Keratinocyte (primary cell): ENCODE data around the gene PPP6C. TPM values are rescaled to one million over a fixed set of nuclear protein-coding genes. Genes with fewer than 3 reads are reported as not detected.
A peak's percentile ranks its signal among the peaks of the same experiment; 100 is the strongest.
"Not testable (repeated sequence)": the region's sequence is repeated elsewhere in the genome, so short reads cannot be mapped to it uniquely, and the experiment has no call there.

ENCODE experiments used
- DNase-seq: peaks from one replicate; pipeline ENCODE4 v3.0.0-alpha.2; 2011; ENCODE audit warnings: low read depth, missing footprints, low spot score
- FAIRE-seq: peaks from 2 replicates; lab custom pipeline; 2011; peaks lifted over from hg19 to GRCh38; lab: Jason Lieb, UNC
- H2AFZ ChIP-seq: 2 replicates; pipeline ENCODE4 v1.6.0; 2012; ENCODE audit warnings: low read length, control low read depth, inconsistent platforms; ENCODE audit not compliant: control insufficient read depth
- H3K27ac ChIP-seq: 2 replicates; pipeline ENCODE4 v1.5.1; 2011; ENCODE audit warnings: low read length; ENCODE audit not compliant: control insufficient read depth, insufficient read depth
- H3K27me3 ChIP-seq: 3 replicates; pipeline ENCODE4 v1.6.0; 2011; ENCODE audit warnings: low read length; ENCODE audit not compliant: control insufficient read depth, insufficient read depth; ENCODE audit errors: extremely low read depth
- H3K36me3 ChIP-seq, 2 experiments: 2 replicates in 1 of 2; 3 replicates in 1 of 2; pipeline ENCODE4 v1.5.1; 2011; ENCODE audit warnings: low read length in 2 of 2, mild to moderate bottlenecking in 1 of 2; ENCODE audit not compliant: control insufficient read depth in 2 of 2, insufficient read depth in 2 of 2; ENCODE audit errors: extremely low read depth in 1 of 2
- H3K4me1 ChIP-seq: 3 replicates; pipeline ENCODE4 v1.5.1; 2011; ENCODE audit warnings: low read length; ENCODE audit not compliant: control insufficient read depth, insufficient read depth; ENCODE audit errors: extremely low read depth
- H3K4me2 ChIP-seq: 3 replicates; pipeline ENCODE4 v1.6.0; 2011; ENCODE audit warnings: low read depth, low read length; ENCODE audit not compliant: control insufficient read depth, insufficient read depth; ENCODE audit errors: extremely low read depth
- H3K4me3 ChIP-seq, 3 experiments: fragments of 200-600 bp in 1 of 3; sonication (generic) in 1 of 3; 2 replicates in 2 of 3; 3 replicates in 1 of 3; pipeline ENCODE4 v1.5.1; 2011 to 2016; ENCODE audit warnings: low read length in 3 of 3, mild to moderate bottlenecking in 3 of 3, control low read depth in 2 of 3, inconsistent platforms in 1 of 3, low read depth in 1 of 3, mixed read lengths in 1 of 3, mixed run types in 1 of 3, moderate library complexity in 1 of 3; ENCODE audit not compliant: control insufficient read depth in 2 of 3, insufficient read depth in 2 of 3; ENCODE audit errors: extremely low read depth in 1 of 3
- H3K79me2 ChIP-seq: 2 replicates; pipeline ENCODE4 v1.6.0; 2012; ENCODE audit warnings: low read length; ENCODE audit not compliant: control insufficient read depth, insufficient read depth
- H3K9ac ChIP-seq: 3 replicates; pipeline ENCODE4 v1.6.0; 2011; ENCODE audit warnings: low read length; ENCODE audit not compliant: control insufficient read depth, insufficient read depth; ENCODE audit errors: extremely low read depth
- H3K9me1 ChIP-seq: 3 replicates; pipeline ENCODE4 v1.6.0; 2011; ENCODE audit warnings: low read length; ENCODE audit not compliant: control insufficient read depth, insufficient read depth; ENCODE audit errors: extremely low read depth
- H3K9me3 ChIP-seq: 2 replicates; pipeline ENCODE4 v1.5.1; 2012; ENCODE audit warnings: low read depth, low read length; ENCODE audit not compliant: control insufficient read depth
- H4K20me1 ChIP-seq: 3 replicates; pipeline ENCODE4 v1.6.0; 2011; ENCODE audit warnings: low read length; ENCODE audit not compliant: control insufficient read depth, insufficient read depth; ENCODE audit errors: extremely low read depth
- CTCF ChIP-seq, 3 experiments: IDR thresholded peaks in 1 of 3; conservative IDR thresholded peaks in 1 of 3; optimal IDR thresholded peaks in 1 of 3; 2 replicates in 2 of 3; 3 replicates in 1 of 3; pipeline versions ENCODE3 to v1.5.1; 2011; ENCODE audit warnings: low read length in 3 of 3, mild to moderate bottlenecking in 3 of 3, moderate library complexity in 2 of 3, control low read depth in 1 of 3, inconsistent platforms in 1 of 3; ENCODE audit not compliant: insufficient read depth in 2 of 3; ENCODE audit errors: extremely low read depth in 1 of 3
- EZH2 ChIP-seq: IDR thresholded peaks from one replicate; pipeline ENCODE4 v1.6.1; 2012; ENCODE audit warnings: inconsistent platforms, mild to moderate bottlenecking, low read length, moderate library complexity
- dilution Hi-C: fragments of 300-500 bp; cut with MboI; formaldehyde crosslinking; loops from one replicate; pipeline ENCODE4 v1.7.0; 2020; ENCODE audit warnings: low sequenced_read_pairs; ENCODE audit not compliant: extremely low pct_ligation_motif_present
- polyA plus RNA-seq, 5 experiments: library from polyadenylated mRNA; depleted of rRNA in 3 of 5; stranded (reverse) in 3 of 5; stranded (forward) in 1 of 5; unstranded in 1 of 5; fragments of >200 nt; gene quantifications; 1 replicate in 1 of 5; 2 replicates in 3 of 5; 3 replicates in 1 of 5; pipeline versions ENCODE4 v1.2.1 to v1.2.3, GENCODE V29; 2011 to 2012; ENCODE audit warnings: missing spikeins in 2 of 5, low read depth in 1 of 5, low replicate concordance in 1 of 5

The PPP6C gene
- polyA plus RNA-seq, 1 donor (not counting 4 experiments of a cell fraction or from before 2014, with no cell fraction given): 35.9 TPM

DNA sequence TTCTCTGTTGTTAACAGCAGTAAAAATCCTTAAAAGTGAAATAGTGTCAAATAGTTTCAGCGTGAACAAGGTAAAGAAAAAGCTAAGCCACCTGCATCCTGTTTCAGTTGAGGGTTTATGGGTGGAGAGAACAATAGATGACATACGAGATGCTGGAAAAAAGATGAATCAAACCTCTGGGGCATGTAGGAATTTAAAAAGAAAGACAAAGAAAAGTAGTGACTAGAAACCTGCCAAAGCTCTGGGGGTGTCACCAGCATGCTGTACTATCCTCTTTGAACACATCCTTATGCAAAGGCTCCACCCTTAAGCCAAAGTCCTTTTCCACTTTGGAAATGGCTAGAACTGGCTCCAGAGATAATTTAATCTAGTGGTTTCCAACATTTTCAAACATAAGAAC is 68.5 kb downstream of the PPP6C start:
- Histone ChIP-seq H3K4me3 (no peak overlapping the region), H3K9ac (no peak overlapping the region), H3K27ac (no peak overlapping the region), H3K9me1 (no peaks in the 10 kb centered on the region), H3K36me3 (peaks cover 0 to 2% of the 10 kb centered on the region in 2 experiments), H2AFZ (no peak overlapping the region), H3K4me1 (peaks cover 9% of the 10 kb centered on the region), H3K79me2 (no peaks in the 10 kb centered on the region), H3K9me3 (no peaks in the 10 kb centered on the region), H3K27me3 (no peaks in the 10 kb centered on the region), H3K4me2 (peak overlapping the region; percentile 14), H4K20me1 (no peaks in the 10 kb centered on the region)
- DNase-seq (no peak), FAIRE-seq (no peak)
- TF ChIP-seq EZH2 (no peak), CTCF (optimal IDR thresholded peaks at IDR 0.05 in 1 of 3, IDR thresholded peaks at IDR 0.05 in 1 of 3, conservative IDR thresholded peaks at IDR 0.05 in 1 of 3; ENCODE audit: extremely low read depth in 1 of 3, insufficient read depth in 2 of 3, low read length in 3 of 3) (no peak)
- dilution Hi-C loops: no loop called here

DNA sequence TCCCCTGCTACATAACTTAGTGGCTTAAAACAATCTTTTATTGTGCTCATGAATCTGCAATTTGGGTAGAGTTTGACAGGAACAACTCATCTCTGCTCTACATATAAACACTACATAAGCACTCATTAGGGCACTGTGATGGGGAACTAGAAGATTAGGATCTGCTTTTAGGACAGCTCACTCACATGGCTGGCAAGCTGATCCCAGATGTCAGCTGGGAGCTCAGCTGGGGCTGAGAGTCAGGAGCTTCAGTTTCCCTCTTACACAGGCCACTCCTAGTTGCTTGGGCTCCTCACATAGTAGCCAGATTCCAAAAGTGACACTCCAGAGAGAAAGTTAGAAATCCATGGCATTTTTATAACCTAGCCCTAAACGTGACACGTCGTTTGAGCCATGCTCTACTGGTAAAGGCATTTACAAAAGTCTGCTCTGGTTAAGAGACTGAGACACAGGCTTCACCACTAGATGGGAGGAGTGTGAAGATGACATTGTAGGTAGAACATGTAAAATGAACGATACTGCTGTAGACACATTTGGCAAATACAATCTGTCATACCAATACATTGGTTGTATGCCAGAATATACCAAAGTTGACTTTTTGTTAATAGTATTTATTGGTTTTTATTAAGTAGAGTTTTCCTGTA is 69.8 kb downstream of the PPP6C start:
- DNase-seq (no peak), FAIRE-seq (no peak)
- Histone ChIP-seq H3K4me2 (no peak overlapping the region), H3K27me3 (no peaks in the 10 kb centered on the region), H3K79me2 (no peaks in the 10 kb centered on the region), H3K9ac (no peak overlapping the region), H3K27ac (no peak overlapping the region), H4K20me1 (no peaks in the 10 kb centered on the region), H2AFZ (no peak overlapping the region), H3K4me3 (no peak overlapping the region), H3K36me3 (peaks cover 0 to 2% of the 10 kb centered on the region in 2 experiments), H3K9me1 (no peaks in the 10 kb centered on the region), H3K4me1 (peaks cover 4% of the 10 kb centered on the region), H3K9me3 (no peaks in the 10 kb centered on the region)
- dilution Hi-C loops: no loop called here
- TF ChIP-seq CTCF (optimal IDR thresholded peaks at IDR 0.05 in 1 of 3, IDR thresholded peaks at IDR 0.05 in 1 of 3, conservative IDR thresholded peaks at IDR 0.05 in 1 of 3; ENCODE audit: extremely low read depth in 1 of 3, insufficient read depth in 2 of 3, low read length in 3 of 3) (no peak), EZH2 (no peak)

DNA sequence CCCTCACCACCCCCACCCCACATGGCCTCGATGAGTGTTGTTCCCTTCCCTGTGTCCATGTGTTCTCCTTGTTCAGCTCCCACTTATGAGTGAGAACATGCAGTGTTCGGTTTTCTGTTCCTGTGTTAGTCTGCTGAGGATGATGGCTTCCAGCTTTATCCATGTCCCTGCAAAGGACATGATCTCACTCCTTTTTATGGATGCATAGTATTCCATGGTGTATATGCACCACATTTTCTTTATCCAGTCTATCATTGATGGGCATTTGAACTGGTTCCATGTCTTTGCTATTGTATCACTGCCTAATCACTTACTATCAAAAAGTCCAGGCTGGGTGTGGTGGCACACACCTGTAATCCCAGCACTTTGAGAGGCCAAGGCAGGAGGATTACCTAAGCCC is 70.9 kb downstream of the PPP6C start:
- not testable (repeated sequence) for FAIRE-seq

DNA sequence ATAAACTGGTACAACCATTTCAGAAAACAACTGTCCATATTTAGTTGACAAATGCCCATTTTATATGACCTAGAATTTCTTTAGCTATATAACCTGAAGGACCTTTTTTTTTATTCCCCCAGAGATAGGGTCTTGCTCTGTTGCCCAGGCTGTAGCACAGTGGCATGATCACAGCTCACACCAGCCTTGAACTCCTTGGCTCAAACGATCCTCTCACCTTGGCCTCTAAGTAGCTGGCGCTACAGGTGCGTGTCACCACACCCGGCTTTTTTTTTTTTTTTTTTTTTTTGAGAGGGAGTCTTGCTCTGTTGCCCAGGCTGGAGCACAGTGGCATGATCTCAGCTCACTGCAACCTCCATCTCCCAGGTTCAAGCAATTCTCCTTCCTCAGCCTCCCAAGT is 75.1 kb downstream of the PPP6C start:
- dilution Hi-C loops, H3K4me3 ChIP-seq, H3K9me3 ChIP-seq, H3K4me2 ChIP-seq, H3K27me3 ChIP-seq, DNase-seq, H2AFZ ChIP-seq, H4K20me1 ChIP-seq, H3K27ac ChIP-seq, H3K9ac ChIP-seq, FAIRE-seq, H3K79me2 ChIP-seq, H3K4me1 ChIP-seq, H3K9me1 ChIP-seq, H3K36me3 ChIP-seq: not testable (repeated sequence)

More for the DNA sequence above, 70.9 kb downstream of the PPP6C start:
- H4K20me1 ChIP-seq, H3K36me3 ChIP-seq, H3K79me2 ChIP-seq, H3K9ac ChIP-seq, H3K4me1 ChIP-seq, dilution Hi-C loops, H3K9me1 ChIP-seq, H3K4me2 ChIP-seq, H3K27me3 ChIP-seq, H3K4me3 ChIP-seq, H3K27ac ChIP-seq, DNase-seq, H2AFZ ChIP-seq, H3K9me3 ChIP-seq: not testable (repeated sequence)
